WERI-Rb-1 (cell line): ENCODE data around the gene SOWAHD.

Experiments used
- DNase-seq: peaks from one replicate; pipeline ENCODE4 v3.0.0-alpha.2; 2020
- H3K27ac ChIP-seq: fragments of 250-450 bp; sonication (Bioruptor Pico); 2 replicates; pipeline ENCODE4 v1.5.1; 2020; ENCODE audit warnings: mild to moderate bottlenecking, moderate library complexity
- H3K27me3 ChIP-seq: fragments of 250-450 bp; sonication (Bioruptor Pico); 2 replicates; pipeline ENCODE4 v1.5.1; 2021; ENCODE audit warnings: mild to moderate bottlenecking, low read depth, moderate library complexity; ENCODE audit not compliant: insufficient read depth, severe bottlenecking
- H3K36me3 ChIP-seq: fragments of 250-450 bp; sonication (Bioruptor Pico); 2 replicates; pipeline ENCODE4 v1.5.1; 2020; ENCODE audit warnings: mild to moderate bottlenecking, moderate library complexity
- H3K4me3 ChIP-seq: 2 replicates; pipeline ENCODE4 v1.5.1; 2011; ENCODE audit warnings: low read depth, mild to moderate bottlenecking, control low read depth, low read length
- H3K9me3 ChIP-seq: fragments of 250-450 bp; sonication (Bioruptor Pico); 2 replicates; pipeline ENCODE4 v1.5.1; 2021; ENCODE audit warnings: mild to moderate bottlenecking, moderate library complexity; ENCODE audit not compliant: severe bottlenecking
- TF ChIP-seq, protein P1 (sequence below): IDR thresholded peaks from 2 replicates; pipeline ENCODE4 v1.5.1; 2011; ENCODE audit warnings: low read depth, mild to moderate bottlenecking, control low read depth, inconsistent platforms, low read length

Gene SOWAHD

DNA sequence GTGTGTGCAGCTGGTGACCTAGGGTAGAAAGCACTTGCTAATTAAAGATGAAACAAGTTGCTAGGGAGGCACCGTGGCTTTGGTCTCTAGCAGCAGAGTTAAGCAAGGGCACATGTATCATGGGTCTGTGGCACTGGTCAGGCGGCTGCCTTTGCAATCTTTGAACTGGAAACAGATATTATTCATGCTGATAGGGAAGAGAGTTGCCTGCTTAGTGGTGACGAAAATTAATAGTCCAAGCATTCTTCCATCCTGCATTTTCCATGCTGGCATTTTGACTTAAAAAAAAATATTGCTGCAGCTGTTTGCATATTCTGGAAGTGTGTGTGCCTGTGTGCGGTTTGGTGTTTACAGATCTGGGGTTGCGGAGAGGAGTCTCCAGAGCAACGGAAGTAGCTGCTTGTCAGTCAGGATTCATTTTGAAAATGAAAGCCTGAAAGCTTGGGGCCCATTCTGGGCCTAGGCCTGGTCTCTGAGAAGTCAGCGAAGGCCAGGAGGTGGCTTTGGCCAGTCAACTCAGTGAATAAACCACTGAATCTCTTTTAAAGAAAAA, 2.3 kb upstream of the SOWAHD start:
- no peaks in the 10 kb centered on the region for H3K9me3 ChIP-seq
- H3K27ac ChIP-seq: no peak overlapping the region
- H3K4me3 ChIP-seq: no peak overlapping the region
- no peaks in the 10 kb centered on the region for H3K36me3 ChIP-seq
- peaks cover 20% of the 10 kb centered on the region for H3K27me3 ChIP-seq
- TF ChIP-seq, protein P1, sequence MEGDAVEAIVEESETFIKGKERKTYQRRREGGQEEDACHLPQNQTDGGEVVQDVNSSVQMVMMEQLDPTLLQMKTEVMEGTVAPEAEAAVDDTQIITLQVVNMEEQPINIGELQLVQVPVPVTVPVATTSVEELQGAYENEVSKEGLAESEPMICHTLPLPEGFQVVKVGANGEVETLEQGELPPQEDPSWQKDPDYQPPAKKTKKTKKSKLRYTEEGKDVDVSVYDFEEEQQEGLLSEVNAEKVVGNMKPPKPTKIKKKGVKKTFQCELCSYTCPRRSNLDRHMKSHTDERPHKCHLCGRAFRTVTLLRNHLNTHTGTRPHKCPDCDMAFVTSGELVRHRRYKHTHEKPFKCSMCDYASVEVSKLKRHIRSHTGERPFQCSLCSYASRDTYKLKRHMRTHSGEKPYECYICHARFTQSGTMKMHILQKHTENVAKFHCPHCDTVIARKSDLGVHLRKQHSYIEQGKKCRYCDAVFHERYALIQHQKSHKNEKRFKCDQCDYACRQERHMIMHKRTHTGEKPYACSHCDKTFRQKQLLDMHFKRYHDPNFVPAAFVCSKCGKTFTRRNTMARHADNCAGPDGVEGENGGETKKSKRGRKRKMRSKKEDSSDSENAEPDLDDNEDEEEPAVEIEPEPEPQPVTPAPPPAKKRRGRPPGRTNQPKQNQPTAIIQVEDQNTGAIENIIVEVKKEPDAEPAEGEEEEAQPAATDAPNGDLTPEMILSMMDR: no peak
- no peak for DNase-seq

DNA sequence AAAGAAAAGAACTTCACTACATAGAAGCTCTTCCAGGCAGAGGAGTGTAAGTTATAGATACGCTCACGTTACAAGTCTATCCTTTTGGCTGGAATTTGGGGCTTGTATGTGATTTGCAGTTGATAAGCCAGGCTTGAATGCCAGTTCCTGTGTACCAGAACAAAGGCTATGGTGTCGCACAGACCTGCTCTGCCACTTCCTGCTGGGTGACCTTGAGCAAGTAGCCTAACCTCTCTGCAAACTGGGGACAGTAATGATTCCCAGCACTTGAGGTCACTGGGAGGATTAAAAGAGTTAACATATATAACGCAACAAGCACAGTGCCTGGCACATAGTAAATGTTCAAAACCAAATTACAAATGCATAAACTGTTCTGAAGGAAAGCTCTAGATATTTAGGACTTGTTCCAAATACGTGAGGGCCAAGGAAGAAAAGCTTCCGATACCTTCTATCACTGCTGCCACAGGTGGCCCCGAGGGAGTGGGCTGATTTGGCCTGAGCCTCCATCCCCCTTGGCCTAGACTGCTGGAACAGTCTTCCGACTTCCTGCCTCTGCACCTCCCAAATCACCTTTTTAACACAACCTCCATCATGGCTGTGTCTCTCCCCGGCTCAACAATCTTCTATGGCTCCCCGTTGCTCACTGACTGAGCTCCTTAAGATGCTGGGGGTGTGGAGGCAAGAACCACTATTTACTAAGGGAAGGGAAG, 1.3 kb upstream of the SOWAHD start:
- DNase-seq: no peak
- H3K4me3 ChIP-seq: no peak overlapping the region
- H3K36me3 ChIP-seq: no peaks in the 10 kb centered on the region
- no peaks in the 10 kb centered on the region for H3K9me3 ChIP-seq
- no peak overlapping the region for H3K27ac ChIP-seq
- peaks cover 20% of the 10 kb centered on the region for H3K27me3 ChIP-seq
- TF ChIP-seq, protein P1: no peak

DNA sequence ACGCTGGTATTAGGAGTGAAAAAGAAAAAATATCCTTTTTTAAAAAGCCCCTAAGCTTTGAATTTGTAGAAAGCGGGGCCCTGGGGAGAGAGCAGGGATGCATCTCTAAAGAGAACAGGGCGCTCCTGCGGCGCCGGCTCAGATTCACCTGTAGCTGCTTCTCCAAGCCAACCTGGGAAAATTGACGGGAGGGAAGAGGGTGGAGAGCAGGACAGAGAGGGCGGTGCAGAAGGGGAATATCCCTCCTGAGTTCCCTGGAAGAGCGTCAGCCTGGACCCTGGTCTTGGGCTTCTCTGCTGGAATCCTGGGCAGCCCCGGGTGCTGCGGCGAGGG, 776 bp upstream of the SOWAHD start:
- Histone ChIP-seq H3K9me3 (no peaks in the 10 kb centered on the region), H3K36me3 (no peaks in the 10 kb centered on the region), H3K27me3 (peaks cover 20% of the 10 kb centered on the region), H3K27ac (no peak overlapping the region), H3K4me3 (peak overlapping the region; percentile 53)
- no peak for DNase-seq
- TF ChIP-seq, protein P1: no peak

DNA sequence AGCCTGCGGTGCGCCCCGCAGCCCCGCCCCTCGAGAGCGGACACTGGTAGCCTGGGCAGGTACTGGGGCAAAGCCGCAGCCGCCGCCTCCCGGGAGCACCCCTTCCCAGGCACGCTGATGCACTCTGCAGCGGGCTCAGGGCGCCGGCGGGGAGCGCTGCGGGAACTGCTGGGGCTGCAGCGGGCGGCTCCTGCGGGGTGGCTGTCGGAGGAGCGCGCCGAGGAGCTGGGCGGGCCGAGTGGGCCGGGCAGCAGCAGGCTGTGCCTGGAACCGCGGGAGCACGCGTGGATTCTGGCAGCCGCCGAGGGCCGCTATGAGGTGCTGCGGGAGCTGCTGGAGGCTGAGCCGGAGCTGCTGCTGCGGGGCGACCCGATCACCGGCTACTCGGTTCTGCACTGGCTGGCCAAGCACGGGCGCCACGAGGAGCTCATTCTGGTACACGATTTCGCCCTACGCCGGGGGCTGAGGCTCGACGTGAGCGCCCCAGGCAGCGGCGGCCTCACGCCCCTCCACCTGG, 401 bp downstream of the SOWAHD start:
- Histone ChIP-seq H3K27ac (no peak overlapping the region), H3K9me3 (no peaks in the 10 kb centered on the region)

DNA sequence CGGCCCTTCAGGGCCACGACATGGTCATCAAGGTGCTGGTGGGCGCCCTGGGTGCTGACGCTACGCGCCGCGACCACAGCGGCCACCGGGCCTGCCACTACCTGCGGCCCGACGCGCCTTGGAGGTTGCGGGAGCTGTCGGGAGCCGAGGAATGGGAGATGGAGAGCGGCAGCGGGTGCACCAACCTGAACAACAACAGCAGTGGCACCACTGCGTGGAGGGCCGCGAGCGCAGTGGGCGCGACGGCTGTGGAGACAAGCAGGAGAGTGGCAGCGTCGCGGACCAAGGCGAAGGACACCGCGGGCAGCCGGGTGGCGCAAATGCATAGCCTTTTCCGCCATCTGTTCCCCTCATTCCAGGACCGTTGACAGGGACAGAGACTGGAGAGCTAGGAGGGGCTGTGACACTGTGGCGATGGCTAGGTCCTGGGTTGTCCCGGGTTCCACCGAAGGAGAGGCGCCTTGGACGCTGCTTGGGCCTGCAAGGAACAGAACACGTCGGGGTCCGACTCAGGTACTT, 919 bp downstream of the SOWAHD start:
- no peaks in the 10 kb centered on the region for H3K36me3 ChIP-seq
- DNase-seq: no peak
- no peak overlapping the region for H3K27ac ChIP-seq
- no peaks in the 10 kb centered on the region for H3K9me3 ChIP-seq
- H3K4me3 ChIP-seq: peak overlapping the region; percentile 53
- H3K27me3 ChIP-seq: peaks cover 20% of the 10 kb centered on the region
- TF ChIP-seq, protein P1: no peak

More for the DNA sequence above, 401 bp downstream of the SOWAHD start:
- TF ChIP-seq, protein P1: no peak
- Histone ChIP-seq H3K4me3 (peak overlapping the region; percentile 53), H3K27me3 (peaks cover 20% of the 10 kb centered on the region), H3K36me3 (no peaks in the 10 kb centered on the region)
- DNase-seq: peak; percentile 25
